SU-DHL-6 (cell line): ENCODE measurements around the gene MTMR3.

Experiments
- EZH2phosphoT487 ChIP-seq: fragments of 200-600 bp; sonication (generic), shearing (Covaris generic); conservative IDR thresholded peaks from 2 replicates; pipeline ENCODE4 v1.6.1; 2018; ENCODE audit warnings: mild to moderate bottlenecking, antibody characterized with exemption, low read length, moderate library complexity, mixed read lengths
- TF ChIP-seq, protein P1 (sequence below): fragments of 200-600 bp; sonication (generic); IDR thresholded peaks from one replicate; pipeline ENCODE4 v1.5.1; 2017; ENCODE audit warnings: antibody characterized with exemption, mild to moderate bottlenecking, low read length, moderate library complexity; ENCODE audit not compliant: insufficient read depth, poor library complexity, severe bottlenecking

DNA sequence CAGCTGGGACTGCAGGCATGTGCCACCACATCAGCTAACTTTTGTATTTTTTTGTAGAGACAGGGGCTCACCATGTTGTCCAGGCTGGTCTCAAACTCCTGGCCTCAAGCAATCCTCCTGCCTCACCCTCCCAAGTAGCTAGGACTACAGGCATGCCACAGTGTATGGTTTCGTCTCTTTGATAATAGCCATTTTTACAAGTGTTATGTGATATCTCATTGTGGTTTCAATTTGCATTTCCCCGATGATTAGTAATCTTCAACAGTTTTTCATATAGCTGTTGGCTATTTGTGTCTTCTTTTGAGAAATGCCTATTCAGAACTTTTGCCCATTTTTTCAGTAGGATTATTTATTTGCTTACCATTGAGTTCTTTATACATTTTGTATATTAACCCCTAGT, 9.0 kb upstream of the MTMR3 start:
- TF ChIP-seq, protein P1, sequence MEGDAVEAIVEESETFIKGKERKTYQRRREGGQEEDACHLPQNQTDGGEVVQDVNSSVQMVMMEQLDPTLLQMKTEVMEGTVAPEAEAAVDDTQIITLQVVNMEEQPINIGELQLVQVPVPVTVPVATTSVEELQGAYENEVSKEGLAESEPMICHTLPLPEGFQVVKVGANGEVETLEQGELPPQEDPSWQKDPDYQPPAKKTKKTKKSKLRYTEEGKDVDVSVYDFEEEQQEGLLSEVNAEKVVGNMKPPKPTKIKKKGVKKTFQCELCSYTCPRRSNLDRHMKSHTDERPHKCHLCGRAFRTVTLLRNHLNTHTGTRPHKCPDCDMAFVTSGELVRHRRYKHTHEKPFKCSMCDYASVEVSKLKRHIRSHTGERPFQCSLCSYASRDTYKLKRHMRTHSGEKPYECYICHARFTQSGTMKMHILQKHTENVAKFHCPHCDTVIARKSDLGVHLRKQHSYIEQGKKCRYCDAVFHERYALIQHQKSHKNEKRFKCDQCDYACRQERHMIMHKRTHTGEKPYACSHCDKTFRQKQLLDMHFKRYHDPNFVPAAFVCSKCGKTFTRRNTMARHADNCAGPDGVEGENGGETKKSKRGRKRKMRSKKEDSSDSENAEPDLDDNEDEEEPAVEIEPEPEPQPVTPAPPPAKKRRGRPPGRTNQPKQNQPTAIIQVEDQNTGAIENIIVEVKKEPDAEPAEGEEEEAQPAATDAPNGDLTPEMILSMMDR, result no peak
- TF ChIP-seq EZH2phosphoT487, result no peak
